Left lung (tissue), 10 donors: ENCODE measurements around the gene C1QL1. TPM values are rescaled to one million over a fixed set of nuclear protein-coding genes. Genes with fewer than 3 reads are reported as not detected.

Experiments used
- ATAC-seq: fragments of 200-7000 bp; cut with Tn5 transposase; one replicate; pipeline ENCODE4 v1.9.1; 2020; ENCODE audit warnings: moderate library complexity
- DNase-seq, 4 donors: peaks; one replicate each; pipeline ENCODE4 v3.0.0-alpha.2; 2013 to 2020
- H3K27ac ChIP-seq, 2 donors: fragments of 200-600 bp; sonication (generic) in 1 of 2; one replicate each; pipeline versions ENCODE4 v1.5.0 to v1.8.0; 2020 to 2021
- H3K27me3 ChIP-seq, 2 donors: fragments of 200-600 bp; sonication (generic) in 1 of 2; one replicate each; pipeline versions ENCODE4 v1.5.0 to v1.8.0; 2020 to 2021
- H3K36me3 ChIP-seq, 2 donors: fragments of 200-600 bp; sonication (generic) in 1 of 2; one replicate each; pipeline versions ENCODE4 v1.5.0 to v1.8.0; 2020 to 2021
- H3K4me1 ChIP-seq, 2 donors: fragments of 200-600 bp; one replicate each; pipeline ENCODE4 v1.8.0; 2021
- H3K4me3 ChIP-seq, 2 donors: fragments of 200-600 bp; sonication (generic) in 1 of 2; one replicate each; pipeline versions ENCODE4 v1.5.0 to v1.8.0; 2020 to 2021; ENCODE audit warnings: mild to moderate bottlenecking in 1 of 2
- H3K9me3 ChIP-seq, 2 donors: fragments of 200-600 bp; sonication (generic) in 1 of 2; one replicate each; pipeline versions ENCODE4 v1.5.0 to v1.8.0; 2020 to 2021
- intact Hi-C, 2 donors: fragments of 100-400 bp; cut with DNase I; formaldehyde crosslinking; loops; one replicate each; pipeline versions ENCODE4 v1.11.2 to v1.14.2; 2022
- polyA plus RNA-seq, 6 donors: library from polyadenylated mRNA; unstranded; fragments of 120-200 nt; gene quantifications; one replicate each; pipeline ENCODE4 v1.2.1, GENCODE V29; 2013; ENCODE audit not compliant: insufficient read length in 6 of 6
- total RNA-seq, 2 donors: library from RNA; stranded (reverse); fragmentation: NEBNext Ultra II Directional; extraction: Animal tissue kit (Norgen Biotek cat#: 25700); gene quantifications; one replicate each; pipeline ENCODE4 v1.2.1, GENCODE V29; 2021
- TF ChIP-seq, protein P1 (sequence below), 2 donors: fragments of 200-600 bp; sonication (generic) in 1 of 2; IDR thresholded peaks; one replicate each; pipeline versions ENCODE4 v1.5.0 to v1.8.0; 2021; ENCODE audit warnings: antibody characterized with exemption in 2 of 2
- donor health status: DM: no; HTN: yes; CAD: no.
- donor health status: DM: no; HTN: no; CAD: no.

C1QL1 gene
- total and polyA plus RNA-seq, 8 donors = 0.70 to 2.9 (median 2.2) TPM; not detected in 1

GRCh38 chr17:44921122-44921882, 46.8 kb downstream of the C1QL1 start:
- Histone ChIP-seq H3K9me3 (no peaks in the 10 kb centered on the region), H3K36me3 (no peaks in the 10 kb centered on the region), H3K4me3 (no peak overlapping the region), H3K4me1 (peaks cover 0 to 6% of the 10 kb centered on the region in 2 donors), H3K27me3 (peaks cover 0 to 33% of the 10 kb centered on the region in 2 donors), H3K27ac (no peak overlapping the region)
- intact Hi-C loops = loop anchor here in 1 of 2 donors (5.0 kb wide), 1 partner anchor 101 kb away; no protein-coding TSS in a partner anchor
- TF ChIP-seq, protein P1, sequence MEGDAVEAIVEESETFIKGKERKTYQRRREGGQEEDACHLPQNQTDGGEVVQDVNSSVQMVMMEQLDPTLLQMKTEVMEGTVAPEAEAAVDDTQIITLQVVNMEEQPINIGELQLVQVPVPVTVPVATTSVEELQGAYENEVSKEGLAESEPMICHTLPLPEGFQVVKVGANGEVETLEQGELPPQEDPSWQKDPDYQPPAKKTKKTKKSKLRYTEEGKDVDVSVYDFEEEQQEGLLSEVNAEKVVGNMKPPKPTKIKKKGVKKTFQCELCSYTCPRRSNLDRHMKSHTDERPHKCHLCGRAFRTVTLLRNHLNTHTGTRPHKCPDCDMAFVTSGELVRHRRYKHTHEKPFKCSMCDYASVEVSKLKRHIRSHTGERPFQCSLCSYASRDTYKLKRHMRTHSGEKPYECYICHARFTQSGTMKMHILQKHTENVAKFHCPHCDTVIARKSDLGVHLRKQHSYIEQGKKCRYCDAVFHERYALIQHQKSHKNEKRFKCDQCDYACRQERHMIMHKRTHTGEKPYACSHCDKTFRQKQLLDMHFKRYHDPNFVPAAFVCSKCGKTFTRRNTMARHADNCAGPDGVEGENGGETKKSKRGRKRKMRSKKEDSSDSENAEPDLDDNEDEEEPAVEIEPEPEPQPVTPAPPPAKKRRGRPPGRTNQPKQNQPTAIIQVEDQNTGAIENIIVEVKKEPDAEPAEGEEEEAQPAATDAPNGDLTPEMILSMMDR (IDR thresholded peaks at IDR 0.05) = no peak
- DNase-seq = peak in 2 of 4 donors; percentile 27 to 39
- ATAC-seq = no peak

- Histone ChIP-seq H3K4me1 (peaks cover 3 to 13% of the 10 kb centered on the region in 2 donors), H3K27me3 (peaks cover 0 to 34% of the 10 kb centered on the region in 2 donors), H3K27ac (no peak overlapping the region), H3K9me3 (no peaks in the 10 kb centered on the region), H3K36me3 (no peaks in the 10 kb centered on the region), H3K4me3 (no peak overlapping the region)
- ATAC-seq (no peak), DNase-seq (peak in 2 of 4 donors; percentile 31 to 32)
- intact Hi-C loops = loop anchor here in 1 of 2 donors (5.0 kb wide), 1 partner anchor 102 kb away; no protein-coding TSS in a partner anchor
- TF ChIP-seq, protein P1 (IDR thresholded peaks at IDR 0.05) = no peak
Measured at GRCh38 chr17:44920565-44920940, 47.5 kb downstream of the C1QL1 start.

DNA sequence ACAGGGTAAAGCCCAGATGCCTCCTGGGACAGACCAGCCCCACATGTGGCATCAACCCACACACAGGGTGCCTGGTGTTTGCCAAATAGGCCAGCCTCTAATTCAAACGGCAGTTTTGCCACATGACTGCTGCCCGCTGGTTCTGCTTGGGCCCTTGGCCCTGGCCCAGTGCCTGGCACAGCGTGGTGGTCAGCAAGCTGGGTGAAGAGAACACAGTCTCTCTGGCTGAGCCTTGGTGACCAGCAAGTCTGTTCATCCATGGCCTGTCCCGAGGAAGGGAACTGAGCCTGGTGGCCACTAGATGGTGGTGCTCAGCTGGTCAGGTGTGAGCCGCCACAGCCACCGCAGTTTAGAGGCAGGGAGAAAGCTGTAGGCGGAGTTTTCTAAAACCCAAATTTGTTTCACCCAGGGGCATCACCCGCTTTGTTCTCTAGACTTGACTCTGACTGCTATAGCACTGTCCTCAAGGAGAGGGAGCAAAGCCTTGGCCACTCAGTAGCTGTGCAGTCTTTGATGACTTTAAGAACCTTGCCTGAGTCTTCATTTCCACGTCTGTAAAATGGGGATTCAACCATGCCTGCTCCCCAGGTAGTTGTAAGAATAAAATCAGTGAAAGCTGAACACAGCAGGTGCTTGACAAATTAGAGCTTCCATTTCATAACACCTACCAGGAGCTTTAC, 48.1 kb downstream of the C1QL1 start:
- no peak overlapping the region for H3K27ac ChIP-seq
- ATAC-seq = peak; percentile 95
- TF ChIP-seq, protein P1 (IDR thresholded peaks at IDR 0.05) = peak; percentile 71 to 89
- intact Hi-C loops = loop anchor here (5.0 to 10.0 kb wide), 3 partner anchors 95 to 205 kb away; no protein-coding TSS in a partner anchor
- H3K4me1 ChIP-seq = peaks cover 3 to 19% of the 10 kb centered on the region in 2 donors
- H3K9me3 ChIP-seq = no peaks in the 10 kb centered on the region
- no peak overlapping the region for H3K4me3 ChIP-seq
- peaks cover 0 to 39% of the 10 kb centered on the region in 2 donors for H3K27me3 ChIP-seq
- H3K36me3 ChIP-seq = no peaks in the 10 kb centered on the region
- peak; percentile 66 to 86 (median 82) for DNase-seq

DNA sequence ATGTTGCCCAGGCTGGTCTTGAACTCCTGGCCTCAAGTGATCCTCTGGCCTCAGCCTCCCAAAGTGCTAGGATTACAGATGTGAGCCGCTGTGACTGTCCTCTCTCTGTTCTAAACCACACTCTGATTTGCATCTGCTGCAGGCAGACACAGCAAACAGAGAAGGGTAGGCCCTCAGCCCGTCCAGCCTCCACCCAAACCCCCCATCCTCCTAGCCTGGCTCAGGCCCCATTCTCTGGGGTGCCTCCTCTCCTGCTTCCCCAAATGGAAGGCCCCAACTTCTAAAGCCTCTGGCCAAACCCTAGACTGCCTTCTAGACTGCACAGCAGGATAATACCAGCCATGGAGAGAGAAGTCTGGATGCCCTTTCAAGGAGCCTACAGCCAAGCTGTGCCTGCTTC, 48.7 kb downstream of the C1QL1 start:
- ATAC-seq = no peak
- H3K27ac ChIP-seq = no peak overlapping the region
- H3K4me1 ChIP-seq = peaks cover 3 to 20% of the 10 kb centered on the region in 2 donors
- intact Hi-C loops = loop anchor here (10.0 kb wide), 2 partner anchors 95 to 205 kb away; no protein-coding TSS in a partner anchor
- peaks cover 0 to 45% of the 10 kb centered on the region in 2 donors for H3K27me3 ChIP-seq
- no peaks in the 10 kb centered on the region for H3K36me3 ChIP-seq
- DNase-seq = peak in 1 of 4 donors; percentile 15
- H3K9me3 ChIP-seq = no peaks in the 10 kb centered on the region
- TF ChIP-seq, protein P1 (IDR thresholded peaks at IDR 0.05) = no peak
- no peak overlapping the region for H3K4me3 ChIP-seq

DNA sequence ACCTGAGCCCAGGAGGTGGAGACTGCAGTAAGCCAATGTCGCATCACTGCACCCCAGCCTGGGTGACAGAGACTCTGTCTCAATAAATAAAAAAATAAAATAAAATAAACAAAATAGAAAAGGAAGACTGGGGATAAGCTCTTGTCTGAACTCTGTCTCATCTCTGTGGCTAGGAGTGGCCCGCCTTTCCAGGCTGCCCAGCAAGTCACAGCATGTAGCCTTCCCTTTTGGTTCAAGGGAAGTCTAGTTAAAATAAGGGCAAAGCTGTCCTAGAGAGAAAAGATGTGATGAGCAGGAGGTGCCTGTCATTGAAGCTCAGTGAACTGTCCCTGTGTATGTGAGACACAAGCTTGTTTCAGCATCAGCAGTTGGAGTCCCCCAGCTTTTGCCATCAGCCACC, 50.1 kb downstream of the C1QL1 start:
- Histone ChIP-seq H3K27ac (no peak overlapping the region), H3K9me3 (no peaks in the 10 kb centered on the region), H3K36me3 (no peaks in the 10 kb centered on the region), H3K4me1 (peaks cover 3 to 20% of the 10 kb centered on the region in 2 donors), H3K4me3 (no peak overlapping the region), H3K27me3 (peaks cover 0 to 55% of the 10 kb centered on the region in 2 donors)
- TF ChIP-seq, protein P1 (IDR thresholded peaks at IDR 0.05) = no peak
- no peak for ATAC-seq
- intact Hi-C loops = loop anchor here (10.0 kb wide), 2 partner anchors 97 to 207 kb away; no protein-coding TSS in a partner anchor
- DNase-seq = peak in 2 of 4 donors; percentile 10 to 11
